Measurements from ENCODE around the gene SNTB2. TPM values are rescaled to one million over a fixed set of nuclear protein-coding genes. Genes with fewer than 3 reads are reported as not detected.
"Not testable (repeated sequence)": the region's sequence is repeated elsewhere in the genome, so short reads cannot be mapped to it uniquely, and the experiment has no call there.

SNTB2 gene
- polyA plus RNA-seq (2013, experiment 1 of 2): 7.4 TPM
- polyA plus RNA-seq (2013, experiment 2 of 2): 6.3 TPM

DNA sequence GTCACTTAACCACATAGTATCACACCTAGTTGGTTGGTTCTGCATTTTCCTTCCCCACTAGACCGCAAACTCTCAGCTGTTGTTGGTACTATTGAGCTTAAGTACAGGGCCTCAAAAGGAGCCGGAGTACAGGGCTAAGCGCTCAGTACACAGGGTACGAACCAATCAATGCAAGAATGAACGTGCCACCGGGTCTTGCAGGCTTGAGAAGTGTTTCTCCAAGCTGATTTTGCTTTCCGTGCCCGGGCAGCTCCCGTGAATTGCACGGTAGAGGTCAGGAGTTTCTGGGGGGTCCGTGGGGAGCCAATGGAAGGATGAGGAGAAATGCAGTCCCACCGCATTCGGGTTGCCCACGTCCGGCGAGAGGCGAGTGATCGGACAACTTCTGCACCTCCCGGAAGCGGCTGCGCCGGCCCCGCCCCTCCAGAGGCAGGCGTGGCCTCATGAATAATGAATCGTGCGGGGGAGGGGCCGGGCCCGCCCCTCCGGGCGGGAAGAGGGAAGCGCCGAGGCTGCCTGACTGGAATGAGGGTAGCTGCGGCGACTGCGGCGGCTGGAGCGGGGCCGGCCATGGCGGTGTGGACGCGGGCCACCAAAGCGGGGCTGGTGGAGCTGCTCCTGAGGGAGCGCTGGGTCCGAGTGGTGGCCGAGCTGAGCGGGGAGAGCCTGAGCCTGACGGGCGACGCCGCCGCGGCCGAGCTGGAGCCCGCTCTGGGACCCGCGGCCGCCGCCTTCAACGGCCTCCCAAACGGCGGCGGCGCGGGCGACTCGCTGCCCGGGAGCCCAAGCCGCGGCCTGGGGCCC, at the start of gene SNTB2:
Gene SNTB2 (plus strand): TSS at position 523 of the 804 bp plus-strand sequence. CDS start 3 bp downstream, at position 526.
- peak within 1 kb of the TSS; percentile 94 for H3K9ac ChIP-seq (ENCODE audit: low read depth, low read length)
- H3K27me3 ChIP-seq (ENCODE audit: insufficient read depth, low read length): no peaks in the 10 kb centered on the region
- H3K4me1 ChIP-seq (ENCODE audit: insufficient read depth, low read length): peaks cover 14% of the 10 kb centered on the region
- H3K9me3 ChIP-seq (ENCODE audit: insufficient read depth, low read depth, low read length): no peaks in the 10 kb centered on the region
- H3K36me3 ChIP-seq (ENCODE audit: insufficient read depth, low read length): no peaks in the 10 kb centered on the region
- H3K27ac ChIP-seq (ENCODE audit: low read depth, low read length): peak within 1 kb of the TSS; percentile 68; the same call in 1 of the 2 replicates
- 3% methylated on average over 69 of the region's 69 CpGs for WGBS
- peak within 1 kb of the TSS; percentile 97 for H3K4me3 ChIP-seq (ENCODE audit: low read length)

DNA sequence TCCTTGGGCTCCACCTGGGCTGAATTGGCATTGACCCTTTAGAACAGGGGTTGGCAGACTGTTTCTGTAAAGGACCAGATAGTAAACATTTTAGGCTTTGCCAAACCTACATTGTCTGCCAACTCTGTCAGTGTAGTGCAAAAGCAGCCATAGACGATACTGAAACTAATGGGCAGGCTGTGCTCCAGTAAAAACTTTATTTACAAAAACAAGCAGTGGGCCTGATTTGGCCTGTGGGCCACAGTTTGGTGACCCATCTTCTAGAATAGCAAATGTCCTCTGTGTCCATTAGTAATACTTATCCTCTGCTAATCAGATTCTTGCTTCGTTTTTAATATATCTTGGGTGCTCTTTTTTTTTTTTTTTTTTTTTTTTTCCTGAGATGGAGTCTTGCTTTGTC, 48.4 kb upstream of the SNTB2 start:
- peaks cover 3% of the 10 kb centered on the region; the same call in 1 of the 2 replicates for H3K4me1 ChIP-seq (ENCODE audit: insufficient read depth, low read length)
- H3K27ac ChIP-seq (ENCODE audit: low read depth, low read length): no peak overlapping the region
- no peaks in the 10 kb centered on the region for H3K27me3 ChIP-seq (ENCODE audit: insufficient read depth, low read length)
- H3K4me3 ChIP-seq (ENCODE audit: low read length): no peak overlapping the region
- peaks cover 90% of the 10 kb centered on the region for H3K36me3 ChIP-seq (ENCODE audit: insufficient read depth, low read length)
- H3K9me3 ChIP-seq (ENCODE audit: insufficient read depth, low read depth, low read length): no peaks in the 10 kb centered on the region
- no peak overlapping the region for H3K9ac ChIP-seq (ENCODE audit: low read depth, low read length)
- WGBS: 99% methylated on average over 2 of the region's 2 CpGs

DNA sequence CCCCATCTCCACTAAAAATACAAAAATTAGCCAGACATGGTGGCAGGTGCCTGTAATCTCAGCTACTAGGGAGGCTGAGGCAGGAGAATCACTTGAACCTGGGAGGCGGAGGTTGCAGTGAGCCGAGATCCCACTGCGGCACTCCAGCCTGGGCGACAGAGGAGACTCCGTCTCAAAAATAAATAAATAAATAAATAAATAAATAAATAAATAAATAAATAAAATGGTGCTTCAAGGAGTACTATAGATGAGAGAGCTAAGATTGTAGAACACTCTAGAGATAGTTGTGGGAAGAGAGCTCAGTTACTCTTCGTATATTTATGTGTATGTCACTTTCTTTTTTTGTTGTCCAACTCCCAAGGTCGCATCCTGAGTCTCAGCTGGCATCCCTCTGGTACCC, 47.5 kb upstream of the SNTB2 start:
- H3K4me1 ChIP-seq (ENCODE audit: insufficient read depth, low read length); H3K4me3 ChIP-seq (ENCODE audit: low read length); H3K27me3 ChIP-seq (ENCODE audit: insufficient read depth, low read length); H3K27ac ChIP-seq (ENCODE audit: low read depth, low read length); H3K9ac ChIP-seq (ENCODE audit: low read depth, low read length); H3K9me3 ChIP-seq (ENCODE audit: insufficient read depth, low read depth, low read length): not testable (repeated sequence)
- 93% methylated on average over 4 of the region's 7 CpGs for WGBS
- peaks cover 90% of the 10 kb centered on the region for H3K36me3 ChIP-seq (ENCODE audit: insufficient read depth, low read length)

GRCh38 chr16:69141014-69141413, 46.0 kb upstream of the SNTB2 start:
- no peak overlapping the region for H3K4me3 ChIP-seq (ENCODE audit: low read length)
- no peaks in the 10 kb centered on the region for H3K4me1 ChIP-seq (ENCODE audit: insufficient read depth, low read length)
- no peak overlapping the region for H3K9ac ChIP-seq (ENCODE audit: low read depth, low read length)
- H3K9me3 ChIP-seq (ENCODE audit: insufficient read depth, low read depth, low read length): no peaks in the 10 kb centered on the region
- H3K36me3 ChIP-seq (ENCODE audit: insufficient read depth, low read length): peaks cover 97% of the 10 kb centered on the region
- no peaks in the 10 kb centered on the region for H3K27me3 ChIP-seq (ENCODE audit: insufficient read depth, low read length)
- no peak overlapping the region for H3K27ac ChIP-seq (ENCODE audit: low read depth, low read length)
- 98% methylated on average over 5 of the region's 5 CpGs for WGBS

GRCh38 chr16:69141936-69142335, 45.0 kb upstream of the SNTB2 start:
- Histone ChIP-seq H3K9me3 (ENCODE audit: insufficient read depth, low read depth, low read length) (no peaks in the 10 kb centered on the region), H3K4me1 (ENCODE audit: insufficient read depth, low read length) (no peaks in the 10 kb centered on the region), H3K4me3 (ENCODE audit: low read length) (no peak overlapping the region), H3K9ac (ENCODE audit: low read depth, low read length) (no peak overlapping the region), H3K27me3 (ENCODE audit: insufficient read depth, low read length) (no peaks in the 10 kb centered on the region), H3K36me3 (ENCODE audit: insufficient read depth, low read length) (peaks cover 93% of the 10 kb centered on the region), H3K27ac (ENCODE audit: low read depth, low read length) (no peak overlapping the region)
- 95% methylated on average over 2 of the region's 4 CpGs for WGBS

GRCh38 chr16:69143116-69143515, 43.8 kb upstream of the SNTB2 start:
- H3K4me1 ChIP-seq (ENCODE audit: insufficient read depth, low read length): no peaks in the 10 kb centered on the region
- no peak overlapping the region for H3K4me3 ChIP-seq (ENCODE audit: low read length)
- no peak overlapping the region for H3K9ac ChIP-seq (ENCODE audit: low read depth, low read length)
- H3K36me3 ChIP-seq (ENCODE audit: insufficient read depth, low read length): peaks cover 90% of the 10 kb centered on the region
- no peak overlapping the region for H3K27ac ChIP-seq (ENCODE audit: low read depth, low read length)
- no peaks in the 10 kb centered on the region for H3K27me3 ChIP-seq (ENCODE audit: insufficient read depth, low read length)
- 96% methylated on average over 11 of the region's 11 CpGs for WGBS
- no peaks in the 10 kb centered on the region for H3K9me3 ChIP-seq (ENCODE audit: insufficient read depth, low read depth, low read length)

- 94% methylated on average over 4 of the region's 4 CpGs for WGBS
- Histone ChIP-seq H3K4me3 (ENCODE audit: low read length) (no peak overlapping the region), H3K36me3 (ENCODE audit: insufficient read depth, low read length) (peaks cover 86% of the 10 kb centered on the region), H3K27ac (ENCODE audit: low read depth, low read length) (no peak overlapping the region), H3K9ac (ENCODE audit: low read depth, low read length) (no peak overlapping the region), H3K9me3 (ENCODE audit: insufficient read depth, low read depth, low read length) (no peaks in the 10 kb centered on the region), H3K4me1 (ENCODE audit: insufficient read depth, low read length) (no peaks in the 10 kb centered on the region), H3K27me3 (ENCODE audit: insufficient read depth, low read length) (no peaks in the 10 kb centered on the region)
Measured at GRCh38 chr16:69145658-69146057, 41.3 kb upstream of the SNTB2 start.

GRCh38 chr16:69149621-69150020, 37.3 kb upstream of the SNTB2 start:
- not testable (repeated sequence) for H3K9ac ChIP-seq (ENCODE audit: low read depth, low read length); H3K27ac ChIP-seq (ENCODE audit: low read depth, low read length); H3K9me3 ChIP-seq (ENCODE audit: insufficient read depth, low read depth, low read length); H3K4me1 ChIP-seq (ENCODE audit: insufficient read depth, low read length); H3K4me3 ChIP-seq (ENCODE audit: low read length); H3K27me3 ChIP-seq (ENCODE audit: insufficient read depth, low read length)
- H3K36me3 ChIP-seq (ENCODE audit: insufficient read depth, low read length): peaks cover 86% of the 10 kb centered on the region
- WGBS: 94% methylated on average over 9 of the region's 9 CpGs

GRCh38 chr16:69150146-69150865, 36.7 kb upstream of the SNTB2 start:
- no peaks in the 10 kb centered on the region for H3K27me3 ChIP-seq (ENCODE audit: insufficient read depth, low read length)
- 81% methylated on average over 14 of the region's 16 CpGs for WGBS

GRCh38 chr16:69157196-69157595, 29.8 kb upstream of the SNTB2 start:
- WGBS: 93% methylated on average over 3 of the region's 3 CpGs
- Histone ChIP-seq H3K9ac (ENCODE audit: low read depth, low read length) (no peak overlapping the region), H3K36me3 (ENCODE audit: insufficient read depth, low read length) (peaks cover 93% of the 10 kb centered on the region)

More at GRCh38 chr16:69150146-69150865, 36.7 kb upstream of the SNTB2 start:
- no peak overlapping the region for H3K27ac ChIP-seq (ENCODE audit: low read depth, low read length)
- no peaks in the 10 kb centered on the region for H3K9me3 ChIP-seq (ENCODE audit: insufficient read depth, low read depth, low read length)
- no peak overlapping the region for H3K9ac ChIP-seq (ENCODE audit: low read depth, low read length)
- no peaks in the 10 kb centered on the region for H3K4me1 ChIP-seq (ENCODE audit: insufficient read depth, low read length)
- no peak overlapping the region for H3K4me3 ChIP-seq (ENCODE audit: low read length)
- peaks cover 84% of the 10 kb centered on the region for H3K36me3 ChIP-seq (ENCODE audit: insufficient read depth, low read length)

GRCh38 chr16:69160192-69160591, 26.8 kb upstream of the SNTB2 start:
- Histone ChIP-seq H3K27ac (ENCODE audit: low read depth, low read length) (no peak overlapping the region), H3K36me3 (ENCODE audit: insufficient read depth, low read length) (peaks cover 92% of the 10 kb centered on the region)

More at GRCh38 chr16:69157196-69157595, 29.8 kb upstream of the SNTB2 start:
- Histone ChIP-seq H3K27me3 (ENCODE audit: insufficient read depth, low read length) (no peaks in the 10 kb centered on the region), H3K9me3 (ENCODE audit: insufficient read depth, low read depth, low read length) (no peaks in the 10 kb centered on the region), H3K4me3 (ENCODE audit: low read length) (no peak overlapping the region), H3K4me1 (ENCODE audit: insufficient read depth, low read length) (no peaks in the 10 kb centered on the region), H3K27ac (ENCODE audit: low read depth, low read length) (no peak overlapping the region)

More at GRCh38 chr16:69160192-69160591, 26.8 kb upstream of the SNTB2 start:
- Histone ChIP-seq H3K9ac (ENCODE audit: low read depth, low read length) (no peak overlapping the region), H3K4me3 (ENCODE audit: low read length) (no peak overlapping the region), H3K4me1 (ENCODE audit: insufficient read depth, low read length) (no peaks in the 10 kb centered on the region), H3K27me3 (ENCODE audit: insufficient read depth, low read length) (no peaks in the 10 kb centered on the region), H3K9me3 (ENCODE audit: insufficient read depth, low read depth, low read length) (no peaks in the 10 kb centered on the region)
- WGBS: 95% methylated on average over 1 of the region's 1 CpG

Measured in HUES64 (cell line).